ENCODE results near the gene APOL2.
"Not testable (repeated sequence)": the region's sequence is repeated elsewhere in the genome, so short reads cannot be mapped to it uniquely, and the experiment has no call there.

- TF ChIP-seq, protein P1, sequence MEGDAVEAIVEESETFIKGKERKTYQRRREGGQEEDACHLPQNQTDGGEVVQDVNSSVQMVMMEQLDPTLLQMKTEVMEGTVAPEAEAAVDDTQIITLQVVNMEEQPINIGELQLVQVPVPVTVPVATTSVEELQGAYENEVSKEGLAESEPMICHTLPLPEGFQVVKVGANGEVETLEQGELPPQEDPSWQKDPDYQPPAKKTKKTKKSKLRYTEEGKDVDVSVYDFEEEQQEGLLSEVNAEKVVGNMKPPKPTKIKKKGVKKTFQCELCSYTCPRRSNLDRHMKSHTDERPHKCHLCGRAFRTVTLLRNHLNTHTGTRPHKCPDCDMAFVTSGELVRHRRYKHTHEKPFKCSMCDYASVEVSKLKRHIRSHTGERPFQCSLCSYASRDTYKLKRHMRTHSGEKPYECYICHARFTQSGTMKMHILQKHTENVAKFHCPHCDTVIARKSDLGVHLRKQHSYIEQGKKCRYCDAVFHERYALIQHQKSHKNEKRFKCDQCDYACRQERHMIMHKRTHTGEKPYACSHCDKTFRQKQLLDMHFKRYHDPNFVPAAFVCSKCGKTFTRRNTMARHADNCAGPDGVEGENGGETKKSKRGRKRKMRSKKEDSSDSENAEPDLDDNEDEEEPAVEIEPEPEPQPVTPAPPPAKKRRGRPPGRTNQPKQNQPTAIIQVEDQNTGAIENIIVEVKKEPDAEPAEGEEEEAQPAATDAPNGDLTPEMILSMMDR (IDR thresholded peaks at IDR 0.05; ENCODE audit: insufficient read depth, low read depth, low read length): not testable (repeated sequence)
- not testable (repeated sequence) for TF ChIP-seq EZH2 (IDR thresholded peaks at IDR 0.05; ENCODE audit: insufficient read depth, low read length)
Observed at GRCh38 chr22:36251979-36252608, 12.8 kb upstream of the APOL2 start.

All from astrocyte (in vitro differentiated cells and primary cell).